Measurements from ENCODE around the gene INPP5F. TPM values are rescaled to one million over a fixed set of nuclear protein-coding genes. Genes with fewer than 3 reads are reported as not detected.

Gene INPP5F
- total RNA-seq, 2 experiments from 2014 or later = 12.8 to 13.6 TPM

DNA sequence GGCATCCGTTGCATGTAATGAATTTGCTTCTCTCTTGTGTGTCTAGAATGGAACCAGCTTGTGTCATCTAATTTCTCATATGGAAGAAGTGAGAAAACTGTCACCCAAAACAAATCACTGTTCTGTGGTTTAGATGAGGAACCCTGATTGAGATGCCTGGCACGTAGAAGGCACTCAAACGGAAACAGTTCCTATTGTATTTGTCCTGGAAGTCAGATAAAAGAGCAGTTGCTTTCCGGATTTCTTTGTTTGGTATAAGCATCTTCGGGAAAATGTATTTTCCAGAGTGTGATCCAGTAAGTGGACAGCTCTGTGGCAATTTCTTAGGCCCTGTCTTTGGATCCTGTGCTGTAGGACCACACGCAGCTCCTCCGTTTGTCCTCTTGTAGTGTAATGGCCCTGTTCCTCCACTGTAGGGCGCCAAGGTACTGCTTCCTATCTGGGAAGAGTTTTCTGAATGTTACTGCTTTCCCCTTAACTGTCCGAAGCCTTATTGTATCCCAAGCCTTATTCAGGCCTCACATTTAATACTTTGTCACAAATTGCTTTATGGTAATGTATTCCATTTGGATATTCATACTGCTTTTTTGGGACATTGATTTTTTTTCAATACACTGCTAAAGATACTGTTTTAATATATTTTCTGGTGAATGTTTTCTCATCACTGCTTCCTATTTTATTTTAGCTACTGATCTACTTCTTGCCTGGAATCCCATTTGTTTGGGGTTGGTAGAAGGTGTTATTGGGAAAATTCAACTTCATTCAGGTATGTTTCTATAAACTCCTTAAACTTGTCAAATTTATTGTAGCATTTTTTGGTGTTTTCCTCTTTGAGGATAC is 24.8 kb downstream of the INPP5F start:
- no peaks in the 10 kb centered on the region for H3K27me3 Mint-ChIP-seq
- peak; percentile 70 for DNase-seq
- no peak overlapping the region for H3K27ac Mint-ChIP-seq
- intact Hi-C loops (cut with micrococcal nuclease) = loop anchor here (1.0 to 2.0 kb wide), 3 partner anchors 64 to 586 kb away; no protein-coding TSS in a partner anchor
- POLR2A ChIA-PET = interaction anchor here (1.1 to 1.3 kb wide), 3 partner anchors 19 to 121 kb away, joined by 3 to 4 read pairs (median 3); partner anchors contain the start of gene INPP5F
- no peak overlapping the region for H3K4me3 Mint-ChIP-seq
- CTCF ChIA-PET = interaction anchor here (0.5 to 5.5 kb wide), 46 partner anchors 8 to 587 kb away, joined by 3 to 108 read pairs (median 4); no protein-coding TSS in a partner anchor
- H3K4me1 Mint-ChIP-seq (ENCODE audit: low read depth) = peaks cover 12% of the 10 kb centered on the region
- H3K36me3 Mint-ChIP-seq = no peaks in the 10 kb centered on the region
- no peaks in the 10 kb centered on the region for H3K9me3 Mint-ChIP-seq

DNA sequence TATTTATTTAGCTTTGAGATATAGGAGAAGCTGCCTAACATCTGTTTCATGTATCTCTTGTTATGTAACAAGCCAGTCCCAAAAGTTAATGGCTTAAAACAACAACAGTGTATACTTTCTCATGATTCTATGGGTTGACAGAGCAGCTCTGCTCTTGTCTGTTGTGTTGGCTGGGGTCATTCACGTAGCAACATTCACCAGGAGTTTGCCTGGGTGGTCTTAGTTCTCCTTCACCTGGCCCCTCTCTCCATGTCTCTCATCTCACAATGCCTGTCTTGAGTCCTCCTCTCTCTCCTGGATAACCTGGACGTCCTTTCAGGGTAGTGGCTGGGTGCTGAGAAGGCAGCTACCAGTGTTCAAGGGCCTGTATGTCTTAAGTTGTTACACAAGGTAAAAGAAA is 27.5 kb downstream of the INPP5F start:
- Mint-ChIP-seq H3K4me1 (ENCODE audit: low read depth) (peaks cover 7% of the 10 kb centered on the region), H3K36me3 (no peaks in the 10 kb centered on the region), H3K27ac (no peak overlapping the region), H3K9me3 (no peaks in the 10 kb centered on the region), H3K4me3 (no peak overlapping the region), H3K27me3 (no peaks in the 10 kb centered on the region)
- POLR2A ChIA-PET = no interaction called here
- DNase-seq = no peak
- intact Hi-C loops (cut with micrococcal nuclease) = no loop called here
- CTCF ChIA-PET = interaction anchor here (1.3 to 5.5 kb wide), 2 partner anchors 66 to 108 kb away, joined by 5 to 108 read pairs; no protein-coding TSS in a partner anchor

DNA sequence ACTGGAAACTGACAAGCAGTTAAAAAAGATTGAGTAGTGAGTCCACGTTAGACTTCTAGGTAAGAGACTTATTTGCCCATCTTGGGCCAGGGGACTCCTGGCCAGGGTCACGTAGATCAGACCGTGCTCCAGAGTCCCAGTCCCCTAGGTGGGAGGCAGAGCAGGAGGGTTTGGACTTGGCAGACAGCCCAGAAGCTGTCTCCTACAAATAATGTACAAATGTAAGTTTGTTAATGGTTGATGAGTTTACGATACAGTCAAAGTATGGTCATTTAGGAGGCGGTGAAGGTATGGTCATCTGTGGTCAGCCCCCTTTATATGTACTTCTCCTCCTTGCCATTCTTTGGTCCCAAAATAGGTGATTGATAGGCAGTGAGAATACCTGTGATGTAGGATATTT is 28.2 kb downstream of the INPP5F start:
- POLR2A ChIA-PET = no interaction called here
- CTCF ChIA-PET = interaction anchor here (5.5 kb wide), 1 partner anchor 108 kb away, joined by 108 read pairs; no protein-coding TSS in a partner anchor

DNA sequence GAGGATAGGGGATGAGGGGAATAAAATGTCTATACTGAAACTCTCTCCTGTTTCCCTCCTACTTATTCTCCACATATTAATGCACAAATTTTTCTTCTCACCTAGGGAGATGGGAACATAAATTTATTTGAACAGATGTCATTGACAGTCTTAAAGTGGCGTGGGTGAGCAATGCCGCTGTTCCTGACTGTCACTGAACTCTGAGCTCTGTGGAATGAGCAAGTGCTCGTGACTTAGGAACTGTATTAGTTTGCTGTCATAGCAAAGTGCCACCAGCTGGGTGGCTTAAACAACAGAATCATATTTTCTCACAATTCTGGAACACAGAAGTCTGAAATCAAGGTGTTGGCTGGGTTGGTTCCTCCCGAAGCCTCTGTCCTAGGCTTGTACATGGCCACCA is 29.1 kb downstream of the INPP5F start:
- no peaks in the 10 kb centered on the region for H3K27me3 Mint-ChIP-seq
- POLR2A ChIA-PET = no interaction called here
- CTCF ChIA-PET = no interaction called here
- H3K27ac Mint-ChIP-seq = no peak overlapping the region
- no peaks in the 10 kb centered on the region for H3K36me3 Mint-ChIP-seq
- DNase-seq = no peak
- intact Hi-C loops (cut with micrococcal nuclease) = no loop called here
- H3K9me3 Mint-ChIP-seq = no peaks in the 10 kb centered on the region
- H3K4me3 Mint-ChIP-seq = no peak overlapping the region
- peaks cover 7% of the 10 kb centered on the region for H3K4me1 Mint-ChIP-seq (ENCODE audit: low read depth)

More for the DNA sequence above, 28.2 kb downstream of the INPP5F start:
- no peaks in the 10 kb centered on the region for H3K27me3 Mint-ChIP-seq
- H3K4me1 Mint-ChIP-seq (ENCODE audit: low read depth) = peaks cover 7% of the 10 kb centered on the region
- H3K36me3 Mint-ChIP-seq = no peaks in the 10 kb centered on the region
- H3K9me3 Mint-ChIP-seq = no peaks in the 10 kb centered on the region
- no peak overlapping the region for H3K4me3 Mint-ChIP-seq
- H3K27ac Mint-ChIP-seq = no peak overlapping the region
- intact Hi-C loops (cut with micrococcal nuclease) = no loop called here
- DNase-seq = no peak

DNA sequence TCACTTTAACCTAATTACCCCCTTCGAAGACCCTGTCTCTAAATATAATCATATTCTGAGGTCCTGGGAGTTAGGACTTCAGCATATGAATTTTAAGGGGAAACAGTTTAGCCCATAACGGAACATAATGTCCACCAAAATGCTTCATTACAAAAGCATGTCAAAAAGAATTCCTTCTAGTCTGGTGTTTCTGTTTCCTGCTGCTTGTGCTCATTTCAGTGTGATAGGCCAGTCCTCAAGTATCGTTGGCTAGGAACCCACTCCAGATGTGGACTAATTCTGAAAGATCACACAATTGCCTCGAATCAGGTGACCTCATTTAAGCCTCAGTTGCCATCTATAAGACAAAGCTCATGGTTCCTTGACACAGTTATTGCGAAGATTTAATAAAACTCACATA is 29.6 kb downstream of the INPP5F start:
- DNase-seq = no peak
- Mint-ChIP-seq H3K36me3 (no peaks in the 10 kb centered on the region), H3K4me3 (no peak overlapping the region), H3K27me3 (no peaks in the 10 kb centered on the region), H3K4me1 (ENCODE audit: low read depth) (peaks cover 3% of the 10 kb centered on the region), H3K9me3 (no peaks in the 10 kb centered on the region), H3K27ac (no peak overlapping the region)
- intact Hi-C loops (cut with micrococcal nuclease) = no loop called here
- ChIA-PET POLR2A (no interaction called here), CTCF (no interaction called here)

DNA sequence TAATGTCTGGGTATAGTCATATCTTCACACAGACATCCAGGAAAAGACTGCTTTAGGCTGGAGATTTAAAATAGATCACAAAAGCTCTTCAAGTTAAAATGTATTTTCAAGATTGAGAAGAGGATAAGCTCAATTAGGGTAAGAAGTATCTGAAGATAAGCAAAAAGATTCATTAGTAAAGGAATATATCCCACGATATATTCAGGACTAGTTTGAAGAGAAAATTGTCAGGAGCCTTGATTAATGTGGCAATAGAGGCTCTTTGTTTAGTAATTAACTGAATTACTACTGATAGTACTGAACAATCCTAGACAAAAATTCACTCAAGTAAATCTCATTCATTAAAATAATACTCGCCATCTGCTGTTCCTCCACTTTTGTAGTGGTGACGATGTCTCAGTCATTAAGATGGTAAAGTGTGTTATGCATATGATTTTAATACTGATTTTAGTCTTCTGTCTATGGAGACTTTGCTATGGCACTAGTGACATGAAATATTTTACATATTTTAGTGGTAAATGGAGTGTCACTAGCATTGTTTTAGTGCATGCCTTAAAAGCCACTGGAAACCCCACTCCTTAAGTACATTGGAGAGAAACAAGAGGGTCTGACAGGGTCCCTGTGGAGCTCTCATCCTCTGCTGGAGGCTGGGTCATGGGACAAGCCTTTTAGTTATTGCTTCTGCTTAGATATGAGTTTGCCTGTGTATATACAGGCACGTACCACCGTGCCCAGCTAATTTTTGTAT is 32.8 kb downstream of the INPP5F start:
- Mint-ChIP-seq H3K9me3 (no peaks in the 10 kb centered on the region), H3K27ac (no peak overlapping the region), H3K27me3 (no peaks in the 10 kb centered on the region), H3K4me3 (no peak overlapping the region), H3K4me1 (ENCODE audit: low read depth) (peaks cover 11% of the 10 kb centered on the region), H3K36me3 (no peaks in the 10 kb centered on the region)
- intact Hi-C loops (cut with micrococcal nuclease) = no loop called here
- no peak for DNase-seq
- POLR2A ChIA-PET = no interaction called here
- CTCF ChIA-PET = interaction anchor here (0.8 to 7.7 kb wide), 3 partner anchors 8 to 101 kb away, joined by 3 to 44 read pairs (median 3); no protein-coding TSS in a partner anchor

DNA sequence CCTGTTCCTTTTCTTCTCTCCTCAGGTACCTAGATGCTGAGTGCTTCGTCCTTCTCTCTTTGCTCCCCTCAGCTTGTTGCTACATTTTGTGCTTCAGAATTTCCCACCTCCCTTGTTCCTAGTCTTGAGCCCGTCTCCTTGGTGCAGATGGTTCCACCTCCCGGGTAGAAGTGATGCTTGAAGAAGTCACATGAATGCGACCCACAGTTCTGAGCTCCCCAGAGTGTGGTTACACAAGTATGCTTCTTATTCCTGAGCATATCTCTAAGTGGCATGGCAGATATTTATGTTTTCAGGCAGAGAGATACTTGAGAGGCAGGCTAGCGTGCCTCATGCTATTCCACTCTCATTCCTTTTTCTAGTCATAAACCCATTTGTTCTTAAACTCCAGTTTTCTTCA is 34.0 kb downstream of the INPP5F start:
- Mint-ChIP-seq H3K36me3 (peaks cover 2% of the 10 kb centered on the region), H3K27ac (no peak overlapping the region), H3K27me3 (no peaks in the 10 kb centered on the region), H3K4me3 (no peak overlapping the region), H3K9me3 (no peaks in the 10 kb centered on the region), H3K4me1 (ENCODE audit: low read depth) (peaks cover 11% of the 10 kb centered on the region)
- DNase-seq = no peak
- POLR2A ChIA-PET = no interaction called here
- CTCF ChIA-PET = interaction anchor here (0.7 to 7.7 kb wide), 4 partner anchors 9 to 100 kb away, joined by 3 to 44 read pairs (median 4); no protein-coding TSS in a partner anchor
- intact Hi-C loops (cut with micrococcal nuclease) = no loop called here

DNA sequence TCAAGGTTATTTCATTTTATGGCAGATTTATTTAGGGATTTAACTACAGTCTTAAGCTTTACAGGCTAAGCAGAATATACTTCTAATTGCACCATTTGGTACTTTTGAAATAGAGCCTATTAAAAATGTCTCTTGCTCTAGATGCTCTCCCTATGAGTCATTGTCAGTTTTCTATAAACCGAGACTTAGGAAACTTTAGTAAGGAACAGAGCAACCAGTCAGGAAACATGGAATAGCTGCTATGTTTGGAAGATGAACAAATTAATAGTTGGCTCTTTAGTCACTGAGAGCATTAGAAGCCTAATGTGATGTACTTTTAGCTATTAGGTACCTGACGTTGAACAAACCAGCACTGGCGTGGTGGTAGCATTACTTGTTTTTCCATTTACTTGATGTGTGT is 35.3 kb downstream of the INPP5F start:
- intact Hi-C loops (cut with micrococcal nuclease) = no loop called here
- H3K4me1 Mint-ChIP-seq (ENCODE audit: low read depth) = peaks cover 11% of the 10 kb centered on the region
- peaks cover 2% of the 10 kb centered on the region for H3K36me3 Mint-ChIP-seq
- ChIA-PET CTCF (interaction anchor here (1.5 to 7.7 kb wide), 3 partner anchors 10 to 98 kb away, joined by 3 to 44 read pairs (median 6); no protein-coding TSS in a partner anchor), POLR2A (no interaction called here)
- no peak overlapping the region for H3K4me3 Mint-ChIP-seq
- no peak overlapping the region for H3K27ac Mint-ChIP-seq
- H3K9me3 Mint-ChIP-seq = no peaks in the 10 kb centered on the region
- H3K27me3 Mint-ChIP-seq = no peaks in the 10 kb centered on the region
- no peak for DNase-seq

DNA sequence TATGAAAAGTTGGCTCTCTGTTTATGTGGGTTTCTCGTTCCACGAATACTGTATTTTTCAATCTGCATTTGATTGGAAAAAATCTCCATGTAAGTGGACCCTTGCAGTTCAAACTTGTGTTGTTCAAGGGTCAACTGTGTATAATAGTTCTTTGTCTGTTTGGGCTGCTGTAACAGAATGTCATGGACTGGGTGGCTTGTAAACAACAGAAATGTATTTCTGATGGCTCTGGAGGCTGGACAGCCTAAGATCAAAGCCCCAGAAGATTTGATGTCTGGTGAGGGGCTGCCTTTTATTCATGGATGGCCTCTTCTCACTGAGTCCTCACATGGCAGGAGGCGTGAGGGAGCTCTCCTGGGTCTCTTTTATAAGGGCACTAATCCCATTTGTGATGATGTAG is 36.2 kb downstream of the INPP5F start:
- peaks cover 2% of the 10 kb centered on the region for H3K36me3 Mint-ChIP-seq
- H3K9me3 Mint-ChIP-seq = no peaks in the 10 kb centered on the region
- ChIA-PET POLR2A (no interaction called here), CTCF (interaction anchor here (7.7 kb wide), 1 partner anchor 11 kb away, joined by 44 read pairs; no protein-coding TSS in a partner anchor)
- intact Hi-C loops (cut with micrococcal nuclease) = no loop called here
- DNase-seq = no peak
- peaks cover 11% of the 10 kb centered on the region for H3K4me1 Mint-ChIP-seq (ENCODE audit: low read depth)
- no peak overlapping the region for H3K27ac Mint-ChIP-seq
- no peak overlapping the region for H3K4me3 Mint-ChIP-seq
- H3K27me3 Mint-ChIP-seq = no peaks in the 10 kb centered on the region

DNA sequence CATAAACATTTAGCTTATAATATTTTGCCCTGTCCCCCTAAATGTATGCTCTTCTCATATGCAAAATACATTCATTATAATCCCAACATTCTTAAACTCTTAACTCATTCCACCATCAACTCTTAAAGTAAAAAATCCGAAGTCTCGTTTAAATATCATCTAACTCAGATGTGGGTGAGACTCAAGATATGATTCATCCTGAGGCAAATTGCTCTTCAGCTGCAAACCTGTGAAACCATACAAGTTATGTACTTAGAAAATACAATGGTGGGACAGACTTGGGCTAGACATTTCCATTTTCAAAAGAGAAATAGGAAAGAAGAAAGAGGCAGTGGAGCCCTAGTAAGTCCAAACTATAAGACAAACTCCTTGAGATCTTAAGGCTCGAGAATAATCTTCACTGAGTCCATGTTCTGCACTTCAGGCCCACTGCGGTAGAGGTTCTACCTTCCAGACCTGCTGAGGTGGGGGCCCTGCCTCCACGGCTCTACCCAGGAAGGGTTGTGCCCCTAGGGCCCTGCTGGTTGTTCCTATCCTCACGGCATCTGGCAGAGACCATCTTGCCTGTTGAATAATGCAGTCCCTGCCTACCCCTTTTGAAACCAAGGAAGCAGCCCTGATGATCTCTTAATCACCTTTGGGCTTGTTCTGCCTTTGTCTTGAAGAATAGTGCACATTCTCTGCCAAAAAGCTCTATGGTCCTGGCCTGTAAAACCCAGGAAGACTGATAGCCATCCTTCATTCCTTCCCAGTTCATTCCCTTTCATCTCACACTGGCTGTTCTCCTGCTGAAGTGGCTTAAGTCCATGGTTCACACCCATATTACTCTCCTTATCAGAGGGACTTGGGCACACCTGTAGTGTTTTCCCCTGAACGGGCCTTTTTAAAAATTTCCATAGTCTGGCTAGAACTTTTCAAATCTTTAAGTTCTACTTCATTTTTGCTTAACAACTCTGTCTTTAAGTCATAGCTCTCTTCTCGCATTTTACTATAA is 37.3 kb downstream of the INPP5F start:
- DNase-seq = no peak
- H3K4me1 Mint-ChIP-seq (ENCODE audit: low read depth) = peaks cover 11% of the 10 kb centered on the region
- H3K27ac Mint-ChIP-seq = no peak overlapping the region
- H3K36me3 Mint-ChIP-seq = peaks cover 2% of the 10 kb centered on the region
- H3K9me3 Mint-ChIP-seq = no peaks in the 10 kb centered on the region
- POLR2A ChIA-PET = no interaction called here
- no peak overlapping the region for H3K4me3 Mint-ChIP-seq
- H3K27me3 Mint-ChIP-seq = no peaks in the 10 kb centered on the region
- intact Hi-C loops (cut with micrococcal nuclease) = no loop called here
- CTCF ChIA-PET = interaction anchor here (3.2 to 7.7 kb wide), 2 partner anchors 12 to 96 kb away, joined by 10 to 44 read pairs; no protein-coding TSS in a partner anchor

DNA sequence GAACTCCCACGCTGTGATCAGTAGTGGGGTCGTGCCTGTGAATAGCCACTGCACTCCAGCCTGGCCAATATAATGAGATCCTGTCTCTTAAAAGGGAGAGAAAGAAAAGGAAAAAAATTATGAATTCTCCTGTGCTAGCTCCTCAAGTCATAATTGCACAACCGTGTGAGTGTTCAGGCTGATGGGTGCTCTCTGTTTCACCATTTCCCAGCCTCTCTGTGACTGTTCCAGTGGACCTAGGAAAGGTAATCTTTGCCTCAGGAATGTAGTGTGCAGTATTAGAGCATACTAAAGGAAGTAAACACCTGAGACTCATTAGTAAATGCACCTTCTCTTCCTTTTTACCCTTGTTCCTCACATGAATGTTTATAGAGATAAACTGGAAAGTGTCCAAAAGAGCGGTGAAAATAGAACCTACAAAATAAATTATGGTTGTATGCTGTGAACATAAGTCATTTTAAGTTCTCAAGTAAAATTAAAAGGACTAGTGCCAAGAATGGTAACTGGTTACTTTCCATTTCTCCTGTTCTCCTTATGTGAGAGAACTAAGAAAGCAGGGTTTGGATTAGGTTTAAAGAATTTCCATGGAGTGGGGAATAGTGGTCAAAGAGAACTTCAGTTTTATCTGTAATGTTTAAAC is 42.7 kb downstream of the INPP5F start:
- H3K9me3 Mint-ChIP-seq = no peaks in the 10 kb centered on the region
- H3K4me1 Mint-ChIP-seq (ENCODE audit: low read depth) = peaks cover 18% of the 10 kb centered on the region
- ChIA-PET CTCF (no interaction called here), POLR2A (interaction anchor here (1.4 kb wide), 1 partner anchor 17 kb away, joined by 3 read pairs; no protein-coding TSS in a partner anchor)
- H3K36me3 Mint-ChIP-seq = peaks cover 2% of the 10 kb centered on the region
- H3K4me3 Mint-ChIP-seq = no peak overlapping the region
- H3K27ac Mint-ChIP-seq = no peak overlapping the region
- no peaks in the 10 kb centered on the region for H3K27me3 Mint-ChIP-seq
- DNase-seq = no peak
- intact Hi-C loops (cut with micrococcal nuclease) = no loop called here

Measured in activated CD4-positive, alpha-beta memory T cell treated with anti-CD3 and anti-CD28 coated beads for 36 hours (primary cell).